LNCAP (cell line): Measurements from ENCODE around the gene ARHGAP22.

Source experiments
- TF ChIP-seq, protein P1 (sequence below): fragments of 450-650 bp; IDR thresholded peaks from 2 replicates; pipeline ENCODE4 v1.5.1; 2017; ENCODE audit warnings: mild to moderate bottlenecking

ARHGAP22 gene

DNA sequence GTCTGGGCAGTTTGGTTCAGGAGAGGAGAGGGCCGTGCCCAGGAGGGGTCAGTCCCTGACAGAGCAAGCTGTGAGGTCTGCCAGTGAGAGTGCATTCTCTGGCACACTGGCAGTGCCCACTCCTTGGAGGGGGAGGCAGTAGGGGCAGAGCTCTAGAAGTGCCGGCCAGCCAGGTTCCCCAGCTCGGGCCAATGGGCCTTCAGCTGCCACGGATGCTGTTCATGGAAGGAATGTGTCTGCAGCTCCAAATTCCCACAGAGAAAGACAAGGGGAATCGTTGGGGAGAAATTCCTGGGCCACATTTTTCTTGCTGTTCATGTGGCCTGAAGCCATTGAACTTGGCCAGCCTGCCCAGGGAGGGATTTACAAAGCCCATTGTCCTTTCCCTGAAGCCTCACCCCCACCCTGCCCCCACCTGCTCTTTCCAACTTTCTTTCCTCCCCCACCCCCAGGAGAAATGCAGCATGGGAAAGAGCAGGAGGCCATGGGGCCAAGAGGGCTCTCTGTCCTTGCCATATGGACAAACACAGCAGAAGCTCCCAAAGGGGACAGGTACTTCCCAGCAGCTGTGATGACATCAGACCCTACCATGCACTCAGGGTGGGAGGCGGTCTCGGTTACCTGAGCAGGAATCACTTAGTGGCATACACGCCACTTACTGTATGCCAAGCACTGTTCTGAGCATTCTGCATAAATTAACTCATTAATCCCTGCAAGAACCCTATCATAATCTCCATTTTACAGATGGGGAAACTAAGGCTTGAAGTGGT lies 70.7 kb downstream of the ARHGAP22 start:
- TF ChIP-seq, protein P1, sequence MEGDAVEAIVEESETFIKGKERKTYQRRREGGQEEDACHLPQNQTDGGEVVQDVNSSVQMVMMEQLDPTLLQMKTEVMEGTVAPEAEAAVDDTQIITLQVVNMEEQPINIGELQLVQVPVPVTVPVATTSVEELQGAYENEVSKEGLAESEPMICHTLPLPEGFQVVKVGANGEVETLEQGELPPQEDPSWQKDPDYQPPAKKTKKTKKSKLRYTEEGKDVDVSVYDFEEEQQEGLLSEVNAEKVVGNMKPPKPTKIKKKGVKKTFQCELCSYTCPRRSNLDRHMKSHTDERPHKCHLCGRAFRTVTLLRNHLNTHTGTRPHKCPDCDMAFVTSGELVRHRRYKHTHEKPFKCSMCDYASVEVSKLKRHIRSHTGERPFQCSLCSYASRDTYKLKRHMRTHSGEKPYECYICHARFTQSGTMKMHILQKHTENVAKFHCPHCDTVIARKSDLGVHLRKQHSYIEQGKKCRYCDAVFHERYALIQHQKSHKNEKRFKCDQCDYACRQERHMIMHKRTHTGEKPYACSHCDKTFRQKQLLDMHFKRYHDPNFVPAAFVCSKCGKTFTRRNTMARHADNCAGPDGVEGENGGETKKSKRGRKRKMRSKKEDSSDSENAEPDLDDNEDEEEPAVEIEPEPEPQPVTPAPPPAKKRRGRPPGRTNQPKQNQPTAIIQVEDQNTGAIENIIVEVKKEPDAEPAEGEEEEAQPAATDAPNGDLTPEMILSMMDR, result no peak

DNA sequence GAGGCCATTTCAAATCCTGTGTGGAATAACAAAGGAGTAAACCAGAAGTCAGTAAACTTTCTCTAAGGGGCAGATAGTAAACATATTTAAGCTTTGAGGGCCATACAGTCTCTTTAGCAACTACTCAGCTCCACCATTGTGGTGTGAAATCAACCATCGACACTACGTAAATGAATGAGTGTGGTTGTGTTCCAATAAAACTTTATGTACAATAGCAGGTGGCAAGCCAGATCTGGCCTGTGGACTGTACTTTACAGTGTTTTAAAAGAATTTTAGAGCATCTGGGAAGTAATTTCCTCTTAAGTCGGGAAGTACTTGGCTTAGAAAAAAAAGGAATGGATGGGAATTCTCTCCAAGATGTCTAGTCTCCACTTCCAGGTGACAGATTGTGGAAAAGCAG lies 71.3 kb downstream of the ARHGAP22 start:
- TF ChIP-seq, protein P1, result no peak

DNA sequence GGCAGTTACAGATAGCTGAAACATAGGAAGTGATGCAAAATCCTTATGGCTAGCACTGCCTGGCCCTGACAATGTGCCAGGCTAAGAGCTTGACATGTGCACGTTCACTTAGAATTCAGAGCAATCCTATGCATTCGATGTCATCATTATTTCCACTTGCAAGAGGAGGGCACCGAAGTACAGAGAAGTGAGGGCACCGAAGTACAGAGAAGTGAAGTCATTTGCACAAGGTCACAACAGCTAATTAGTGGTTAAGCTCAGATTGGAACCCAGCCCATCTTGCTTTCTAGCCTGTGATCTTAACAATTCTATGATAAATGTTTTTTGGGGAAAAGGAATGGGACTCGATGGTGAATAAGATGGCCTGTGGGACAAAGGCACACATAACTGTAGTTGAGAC lies 73.4 kb downstream of the ARHGAP22 start:
- TF ChIP-seq, protein P1, result no peak

- TF ChIP-seq, protein P1, result no peak
These were observed 75.5 kb downstream of the ARHGAP22 start for GRCh38 chr10:48529331-48529730.

GRCh38 chr10:48527756-48528155 lies 77.1 kb downstream of the ARHGAP22 start:
- TF ChIP-seq, protein P1, result no peak

DNA sequence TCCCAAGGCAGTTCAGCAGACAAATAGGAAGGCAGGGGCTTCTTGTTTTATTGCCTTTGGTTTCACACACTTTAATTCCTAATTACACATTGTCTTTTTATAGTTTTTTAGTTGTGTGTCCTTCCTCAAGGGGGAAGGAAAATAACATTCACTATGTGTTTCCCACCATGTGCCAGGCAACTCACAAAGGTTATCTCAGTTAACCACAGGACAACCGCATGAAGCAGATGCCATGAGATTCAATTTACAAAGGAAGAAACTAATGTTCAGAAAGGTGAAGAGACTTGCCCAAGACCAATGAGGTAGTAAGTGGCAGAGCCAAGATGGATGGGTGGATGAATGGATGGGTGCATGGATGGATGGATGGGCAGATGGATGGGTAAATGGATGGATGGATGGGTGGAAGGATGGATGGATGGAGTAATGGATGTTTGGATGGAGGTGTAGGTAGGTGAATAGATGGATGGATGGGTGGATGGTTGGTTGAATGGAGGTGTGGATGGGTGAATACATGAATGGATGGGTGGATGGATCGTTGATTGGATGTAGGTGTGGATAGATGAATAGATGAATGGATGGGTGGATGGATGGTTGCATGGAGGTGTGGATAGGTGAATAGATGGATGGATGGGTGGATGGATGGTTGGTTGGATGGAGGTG lies 77.9 kb downstream of the ARHGAP22 start:
- TF ChIP-seq, protein P1, result no peak

DNA sequence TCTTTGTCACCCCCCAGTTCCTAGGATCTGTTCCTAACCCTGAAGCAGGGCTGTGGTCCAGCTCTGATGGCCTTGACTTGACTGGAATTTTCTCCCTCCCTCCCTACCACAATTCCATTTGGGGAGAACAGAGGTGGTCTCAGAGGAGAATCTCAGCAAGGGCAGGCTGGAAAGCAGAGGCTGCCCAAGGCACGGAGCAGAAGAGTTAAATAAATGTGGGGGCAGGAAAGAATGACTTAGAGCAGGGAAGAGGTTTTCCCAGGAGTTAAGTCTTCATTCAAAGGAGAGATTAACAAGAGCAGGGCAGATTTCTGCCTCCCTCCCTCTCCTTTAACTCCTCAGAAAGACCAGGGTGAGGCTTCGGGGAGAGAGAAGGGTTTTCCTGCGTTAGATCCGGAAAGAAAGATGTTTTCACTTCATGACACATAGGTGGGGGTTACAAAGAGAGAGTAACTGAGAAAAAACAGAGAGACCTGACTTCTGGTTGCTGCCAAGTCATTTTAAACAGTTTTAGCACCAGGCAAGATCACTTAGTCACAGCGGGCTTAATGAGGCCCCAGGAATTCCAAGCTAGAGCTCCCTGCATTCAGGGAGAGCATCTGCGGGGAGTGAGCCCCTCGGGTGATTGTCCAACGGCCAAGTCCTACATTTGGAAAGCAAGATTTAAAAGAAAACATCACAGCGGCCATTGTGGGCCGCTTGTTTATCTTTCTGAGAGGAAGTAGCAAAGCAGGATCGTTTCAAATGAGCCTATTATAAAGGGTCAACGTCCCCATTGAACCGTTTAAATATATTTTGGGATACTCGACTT lies 78.7 kb downstream of the ARHGAP22 start:
- TF ChIP-seq, protein P1, result no peak
